SKM-1 treated with dmso at 0.1 percent for 144 hours (cell line): ENCODE data around the gene SLC27A2.

ENCODE experiments used
- DNase-seq: peaks from one replicate; lab custom pipeline; 2025; ENCODE audit not compliant: unreplicated experiment; lab: John Stamatoyannopoulos, UW

Gene SLC27A2

DNA sequence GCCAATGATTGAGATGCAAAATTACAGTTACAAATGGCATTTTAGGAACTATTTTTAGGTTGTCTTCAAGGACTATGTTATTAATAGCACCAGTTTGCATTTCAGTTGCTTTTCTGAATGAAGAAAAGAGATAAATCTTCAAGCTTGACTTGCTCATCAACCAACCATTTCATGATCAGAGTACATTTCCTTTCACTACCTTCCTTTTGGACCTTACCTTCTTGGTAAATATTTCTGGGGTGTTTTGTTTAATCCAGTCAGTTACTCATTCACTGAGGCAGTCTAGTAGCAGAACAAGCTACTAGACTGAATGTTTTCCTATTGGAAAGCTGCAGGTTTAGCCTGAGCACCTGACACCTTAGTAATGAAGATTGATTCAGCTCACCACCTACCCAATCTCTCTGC is 8.2 kb downstream of the SLC27A2 start:
- DNase-seq: no peak

DNA sequence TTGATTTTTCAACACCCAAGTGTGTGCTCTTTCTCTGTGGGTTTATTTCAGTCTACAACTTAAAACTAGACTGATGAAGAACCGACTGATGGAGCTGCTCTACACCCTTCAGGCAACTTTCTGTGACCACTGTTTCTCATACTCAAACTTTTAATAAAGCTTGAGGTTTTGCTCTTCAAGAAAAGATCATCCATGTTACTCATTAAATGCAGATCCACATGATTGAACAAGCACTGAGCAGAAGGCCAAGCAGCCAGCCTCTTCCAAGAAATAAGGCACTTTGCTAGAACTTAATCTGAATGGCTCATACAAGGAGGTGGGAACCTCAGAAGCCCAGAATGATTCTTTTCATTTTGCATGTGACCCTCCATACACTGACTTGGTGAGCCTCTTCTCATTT is 8.7 kb downstream of the SLC27A2 start:
- DNase-seq: no peak

DNA sequence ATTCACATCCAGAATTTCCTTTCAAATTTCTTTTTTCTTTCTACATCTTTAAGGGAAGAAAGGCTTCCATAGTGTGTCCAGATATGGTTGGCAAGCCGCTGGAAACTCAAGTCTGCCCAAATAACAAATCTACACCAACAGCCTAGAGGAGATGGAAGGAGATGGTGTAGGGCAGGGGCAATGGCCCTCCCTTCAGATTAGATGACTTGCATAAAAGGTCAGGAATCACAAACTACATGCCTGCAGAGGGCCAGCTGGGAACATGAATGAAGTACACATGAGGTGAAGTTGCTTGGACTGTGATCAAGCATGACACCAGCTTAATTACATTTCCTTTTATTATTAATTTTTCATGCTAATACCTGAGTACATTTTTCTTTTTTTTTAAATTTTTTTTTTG is 10.2 kb downstream of the SLC27A2 start:
- no peak for DNase-seq

DNA sequence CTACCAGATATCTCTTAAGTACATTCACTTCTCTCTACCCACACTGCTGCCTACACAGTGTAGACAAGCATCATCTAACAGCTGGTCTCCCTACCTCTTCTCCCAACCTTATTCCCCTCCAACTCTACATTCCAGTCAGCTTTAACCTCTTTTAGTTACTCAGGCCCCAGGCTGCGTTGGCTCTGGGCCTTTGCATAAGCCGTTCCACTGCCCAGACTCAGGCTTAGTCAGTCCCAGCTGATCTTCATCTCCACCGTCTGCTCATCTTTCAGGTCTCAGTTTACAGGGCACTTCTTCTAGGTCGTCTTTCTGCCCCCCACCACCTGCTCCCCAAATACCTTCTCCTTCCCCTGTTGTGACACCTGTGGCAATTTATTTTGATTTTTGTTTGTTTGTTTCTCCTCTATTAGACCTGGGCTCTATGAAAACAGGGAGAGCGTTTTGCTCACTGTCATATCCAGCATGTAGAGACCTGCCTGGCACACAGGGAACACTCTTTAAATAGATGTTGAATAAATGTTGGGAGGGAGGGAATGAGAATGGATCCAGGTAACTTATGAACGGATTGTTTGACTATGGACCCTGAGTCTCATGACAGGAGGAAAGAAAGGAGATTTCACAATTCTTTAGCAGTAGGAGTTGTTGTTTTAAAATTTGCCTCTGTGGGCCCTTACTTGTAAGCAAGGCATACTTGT is 11.1 kb downstream of the SLC27A2 start:
- no peak for DNase-seq

DNA sequence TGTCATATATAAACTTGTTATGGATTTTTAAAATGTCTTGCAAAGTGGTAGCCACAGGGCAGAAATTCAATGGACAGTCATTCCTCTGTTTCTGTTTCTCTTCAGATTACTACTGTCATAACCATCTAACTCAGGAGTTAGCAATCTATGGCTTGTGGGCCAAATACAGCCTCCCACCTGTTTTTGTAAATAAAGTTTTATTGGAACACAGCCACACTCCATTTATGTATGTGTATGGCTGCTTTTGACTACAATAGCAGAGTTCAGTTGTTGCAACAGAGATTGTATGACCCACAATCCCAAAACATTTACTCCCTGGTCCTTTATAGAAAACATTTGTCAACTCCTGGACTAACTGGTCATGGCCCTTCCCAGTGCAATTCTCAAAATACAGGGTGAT is 20.0 kb downstream of the SLC27A2 start:
- DNase-seq: no peak

DNA sequence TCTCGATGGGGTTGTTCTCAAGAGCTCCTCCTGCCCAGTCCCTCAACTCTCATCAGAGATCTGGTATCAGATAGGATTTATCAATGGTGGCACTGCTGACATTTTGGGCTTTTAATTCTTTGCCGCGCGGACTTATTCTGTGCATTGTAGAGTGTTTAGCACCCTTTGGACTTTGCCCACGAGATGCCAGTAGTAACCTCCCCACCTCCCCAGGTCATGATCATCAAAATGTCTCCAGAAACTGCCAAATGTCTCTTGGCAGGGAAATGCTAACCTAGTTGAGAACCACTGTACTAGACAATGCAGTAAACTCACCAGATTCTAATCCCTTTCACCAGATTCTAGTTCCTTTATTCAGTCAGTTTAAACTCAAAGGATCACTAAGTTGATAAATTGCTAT is 24.0 kb downstream of the SLC27A2 start:
- no peak for DNase-seq

DNA sequence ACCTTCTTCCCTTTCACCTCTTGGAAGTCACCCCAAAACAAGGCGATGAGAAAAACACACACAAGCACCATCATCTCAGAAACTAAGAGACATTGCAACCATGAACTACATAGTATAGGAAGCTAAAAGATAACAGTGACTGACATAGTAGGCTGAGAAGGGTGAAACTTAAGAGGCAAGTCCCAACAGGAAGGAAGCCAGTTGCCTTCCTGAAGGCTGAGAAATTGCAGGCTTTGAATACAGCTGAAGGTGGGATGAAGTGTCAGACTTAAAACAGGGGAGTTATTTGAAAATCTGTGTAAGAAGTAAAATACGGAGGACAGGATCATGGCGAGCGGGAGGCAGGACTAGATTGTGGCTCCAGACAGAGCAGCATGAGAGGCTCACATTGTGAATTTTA is 27.8 kb downstream of the SLC27A2 start:
- DNase-seq: no peak

DNA sequence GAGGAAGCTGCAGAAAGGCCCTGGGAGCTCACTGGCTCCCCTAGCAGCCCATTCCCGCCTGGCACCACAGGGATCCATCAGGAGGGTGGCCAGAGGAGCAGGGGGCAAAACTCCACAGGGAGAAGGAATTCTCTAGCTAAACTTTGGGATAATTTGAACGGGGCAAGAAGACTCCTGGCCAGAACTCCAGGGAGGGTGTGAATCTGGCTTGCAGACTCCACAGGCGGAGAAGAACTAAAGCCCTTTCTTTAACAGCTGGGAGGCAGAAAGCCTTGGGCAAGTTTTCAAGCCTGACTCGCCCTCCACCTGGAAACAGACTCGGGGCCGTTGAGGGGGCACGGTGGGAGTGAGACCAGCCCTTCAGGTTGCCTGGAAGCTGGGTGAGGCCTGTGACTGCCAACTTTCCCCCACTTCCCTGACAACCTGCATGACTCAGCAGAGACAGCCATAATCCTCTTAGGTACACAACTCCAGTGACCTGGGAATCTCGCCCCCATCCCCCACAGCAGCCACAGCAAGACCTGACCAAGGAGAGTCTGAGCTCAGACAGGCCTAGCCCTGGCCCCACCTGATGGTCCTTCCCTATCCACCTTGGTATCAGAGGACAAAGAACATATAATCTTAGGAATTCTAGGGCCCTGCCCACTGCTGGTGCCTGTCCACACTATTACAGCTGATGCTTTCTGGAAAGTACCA is 28.6 kb downstream of the SLC27A2 start:
- DNase-seq: no peak

DNA sequence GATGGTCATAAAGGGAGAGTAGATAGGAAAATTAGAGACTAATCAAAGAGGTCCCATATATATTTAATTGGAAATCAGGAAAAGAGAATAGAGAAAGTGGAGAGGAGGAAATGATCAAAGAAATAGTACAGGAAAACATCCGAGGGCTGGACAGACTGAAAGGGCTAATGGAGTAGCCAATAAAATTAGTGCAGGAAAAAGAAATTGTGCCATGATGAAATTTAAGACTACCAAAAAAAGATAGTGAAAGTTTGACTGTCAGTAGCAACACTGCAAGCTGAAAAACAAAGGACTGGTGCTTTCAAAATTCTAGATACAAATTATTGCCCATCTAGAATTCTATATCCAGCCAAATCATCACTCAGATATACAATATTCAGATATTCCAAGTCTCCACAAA is 36.3 kb downstream of the SLC27A2 start:
- DNase-seq: no peak

DNA sequence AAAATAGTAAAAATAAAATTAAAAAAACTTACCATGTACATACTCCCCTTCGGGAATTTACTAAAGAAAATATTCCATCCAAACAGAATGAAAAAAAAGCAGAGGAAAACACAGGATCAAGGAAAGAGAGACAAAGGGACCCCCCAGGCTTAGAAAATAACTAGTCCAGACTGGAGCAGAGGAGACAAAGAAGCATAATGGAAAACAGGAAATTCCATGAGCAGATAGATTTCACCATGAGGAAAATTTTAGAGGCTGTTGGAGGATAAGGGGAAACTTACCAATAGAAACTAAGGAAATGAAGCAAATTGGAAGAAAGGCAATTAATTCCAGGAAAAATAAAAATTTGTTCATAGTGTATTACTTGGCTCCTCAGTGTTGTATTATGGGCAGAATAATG is 36.7 kb downstream of the SLC27A2 start:
- DNase-seq: no peak

DNA sequence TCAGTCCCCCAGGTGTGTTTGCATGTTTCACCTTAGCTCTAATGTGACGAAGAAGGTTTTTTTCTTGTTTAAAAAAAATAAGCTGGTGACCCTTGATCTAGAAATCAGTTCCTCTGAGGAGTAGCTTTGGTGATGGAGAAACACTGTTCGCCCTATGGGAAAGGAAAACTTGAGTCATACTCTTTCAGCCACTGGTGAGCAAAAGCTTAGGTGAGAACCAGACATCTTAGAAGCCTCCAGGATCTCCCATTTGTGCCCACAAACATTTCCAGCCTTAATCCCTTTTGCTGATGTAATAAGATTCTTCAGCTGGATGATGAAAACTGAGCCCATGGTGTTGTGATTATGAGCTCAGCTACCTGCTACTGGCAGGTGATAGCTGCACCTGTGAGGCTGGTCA is 37.8 kb downstream of the SLC27A2 start:
- no peak for DNase-seq

DNA sequence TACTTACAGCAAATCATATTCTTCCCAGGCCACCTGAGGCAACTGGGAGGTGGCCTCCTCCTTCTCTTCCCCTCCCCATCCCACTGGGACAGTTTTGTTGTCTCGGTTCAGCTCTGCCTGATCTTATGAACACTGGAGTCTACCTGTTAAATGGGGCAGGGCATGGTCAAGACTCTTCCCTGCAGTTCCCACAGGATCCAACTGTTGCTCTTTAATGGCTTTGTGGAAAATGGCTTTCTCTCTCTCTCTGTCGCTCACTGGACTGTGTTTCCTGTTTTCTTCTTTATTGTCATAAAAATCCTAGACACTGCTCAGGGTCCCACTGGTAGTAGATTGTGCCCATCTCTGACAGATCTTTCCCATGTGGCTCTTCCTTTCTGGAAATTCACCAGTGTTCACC is 40.2 kb downstream of the SLC27A2 start:
- no peak for DNase-seq

DNA sequence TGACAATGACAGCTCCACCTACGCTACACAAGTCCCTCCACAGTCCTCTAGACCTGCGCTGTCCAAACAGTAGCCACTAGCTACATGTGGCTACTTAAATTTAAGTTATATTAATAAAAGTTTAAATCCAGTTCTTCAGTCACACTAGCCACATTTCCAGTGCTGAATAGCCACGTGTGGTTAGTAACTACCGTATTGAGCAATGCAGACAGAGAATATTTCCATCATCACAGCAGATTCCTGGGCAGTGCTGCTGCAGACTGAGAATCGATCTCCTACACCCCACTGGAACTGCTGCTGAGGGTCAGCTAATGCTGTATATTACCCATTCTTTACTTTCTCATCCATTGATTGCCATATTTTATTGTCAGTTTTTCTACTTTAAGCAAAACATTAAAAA is 42.6 kb downstream of the SLC27A2 start:
- no peak for DNase-seq

DNA sequence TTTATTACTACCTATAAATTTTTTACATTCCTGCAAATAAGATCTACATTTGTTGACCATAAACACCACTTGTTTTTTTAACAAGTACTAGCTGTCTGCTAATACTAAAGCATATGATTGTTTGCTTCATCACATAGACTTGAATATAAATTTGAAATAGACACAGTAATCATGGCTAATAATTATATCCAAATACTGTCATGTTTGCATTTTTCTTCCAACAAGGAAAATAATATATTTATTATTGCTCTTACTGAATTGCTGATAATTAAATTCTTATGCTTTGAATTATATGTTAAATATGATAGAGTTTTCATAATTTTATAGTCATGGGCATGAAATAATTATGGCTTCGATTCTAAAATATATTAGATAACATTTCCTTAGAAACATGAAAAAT is 43.1 kb downstream of the SLC27A2 start:
- no peak for DNase-seq

DNA sequence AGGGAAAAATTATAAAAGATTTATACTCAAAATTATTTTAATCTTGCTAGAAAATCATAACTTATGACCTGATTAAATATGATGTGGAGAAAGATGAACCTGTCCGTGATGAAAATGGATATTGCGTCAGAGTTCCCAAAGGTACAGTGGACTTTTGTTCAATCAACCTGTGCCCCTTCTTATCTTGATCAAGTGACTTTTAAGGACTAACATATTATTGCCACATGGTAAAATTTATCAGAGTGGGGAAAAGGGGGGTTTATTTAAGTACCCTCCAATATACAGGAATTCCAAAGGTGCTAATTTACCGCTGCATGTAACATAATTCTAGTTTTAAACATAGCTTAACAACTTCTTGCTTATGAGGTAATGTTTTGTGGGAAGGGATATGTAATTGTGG is 43.9 kb downstream of the SLC27A2 start:
- no peak for DNase-seq

DNA sequence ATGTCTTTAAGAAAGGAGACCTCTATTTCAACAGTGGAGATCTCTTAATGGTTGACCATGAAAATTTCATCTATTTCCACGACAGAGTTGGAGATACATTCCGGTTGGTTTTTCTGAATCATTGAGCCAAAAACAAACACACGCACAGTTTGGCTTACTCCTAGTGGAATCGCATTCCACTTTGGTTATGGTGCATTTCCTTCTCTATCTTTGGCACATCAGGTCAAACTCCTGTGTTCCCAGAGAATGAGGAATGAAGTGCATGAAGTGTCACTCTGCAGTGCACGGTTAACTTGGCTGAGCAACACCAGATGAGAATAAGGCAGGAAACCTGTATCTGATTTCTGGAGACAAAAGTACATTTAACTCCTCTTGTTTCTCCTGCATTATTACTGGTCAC is 45.1 kb downstream of the SLC27A2 start:
- DNase-seq: no peak

DNA sequence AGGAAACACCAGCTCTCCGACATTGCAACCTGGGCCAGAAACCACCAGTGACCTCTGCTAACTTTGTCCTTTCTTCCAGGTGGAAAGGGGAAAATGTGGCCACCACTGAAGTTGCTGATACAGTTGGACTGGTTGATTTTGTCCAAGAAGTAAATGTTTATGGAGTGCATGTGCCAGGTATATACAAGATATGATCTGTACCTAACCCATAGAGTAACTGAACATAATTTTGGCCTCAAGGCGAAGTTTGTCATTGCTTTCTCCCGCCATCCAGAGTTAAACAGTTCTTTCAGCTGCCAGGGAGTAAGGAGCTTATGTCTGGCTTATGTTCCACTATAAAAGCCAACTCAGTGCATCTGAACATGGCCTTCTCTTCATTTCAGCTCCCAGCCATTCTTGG is 46.9 kb downstream of the SLC27A2 start:
- DNase-seq: no peak

DNA sequence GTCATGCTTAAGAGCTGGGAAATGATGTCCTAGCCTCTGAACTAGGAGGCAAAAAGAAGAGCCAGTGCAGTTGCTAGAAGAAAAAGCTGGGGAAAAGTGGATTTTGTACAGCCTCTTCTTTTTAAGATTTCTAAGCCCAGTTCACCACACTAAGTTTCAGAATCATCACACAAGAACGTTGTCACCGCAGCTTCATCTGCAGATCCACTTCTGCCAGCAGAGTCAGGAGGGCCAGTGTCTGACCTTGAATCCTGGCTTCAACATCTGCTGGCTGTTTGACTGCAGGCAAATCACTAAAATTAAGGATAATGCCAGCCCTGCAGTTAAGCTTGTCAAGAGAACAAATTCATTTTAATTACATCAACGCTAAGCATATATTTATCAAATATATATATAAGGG is 47.3 kb downstream of the SLC27A2 start:
- DNase-seq: no peak

DNA sequence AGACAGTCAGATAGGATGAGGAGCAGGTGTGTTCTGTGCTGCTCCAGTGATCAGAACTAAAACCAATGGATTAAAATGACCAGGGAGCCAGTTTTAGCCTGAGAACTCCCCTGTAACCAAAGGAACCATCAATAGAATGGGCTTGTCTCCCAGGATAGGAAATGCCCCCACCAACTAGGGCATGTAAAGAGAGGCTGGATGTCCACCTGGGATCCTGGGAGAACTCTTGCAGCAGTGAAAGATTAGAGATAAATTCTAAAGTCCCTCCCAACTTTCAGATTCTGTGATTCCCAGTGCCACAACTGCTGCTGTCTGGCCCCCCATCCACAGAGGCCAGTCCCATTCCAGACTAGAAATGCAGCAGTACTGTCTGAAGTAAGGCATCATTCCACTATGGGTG is 49.8 kb downstream of the SLC27A2 start:
- no peak for DNase-seq

DNA sequence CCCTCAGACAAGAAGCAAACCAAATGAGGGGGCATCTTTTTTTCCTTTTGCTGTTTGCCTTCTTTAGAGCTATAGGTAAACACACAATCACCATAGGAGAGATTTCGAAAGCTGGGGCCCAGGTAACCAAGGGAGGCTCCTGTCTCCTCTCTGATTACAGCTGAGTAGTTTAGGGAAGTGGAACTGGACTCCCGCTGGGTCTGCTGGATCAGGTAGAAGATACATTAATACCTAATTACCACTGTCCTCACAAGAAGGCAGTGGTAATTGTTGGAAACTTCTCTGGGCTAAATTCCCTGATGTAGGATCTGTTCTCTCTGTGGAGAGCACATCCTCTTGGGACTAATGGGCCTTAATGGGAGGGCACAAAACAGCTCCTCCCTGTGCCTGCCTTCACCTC is 50.8 kb downstream of the SLC27A2 start:
- DNase-seq: no peak

DNA sequence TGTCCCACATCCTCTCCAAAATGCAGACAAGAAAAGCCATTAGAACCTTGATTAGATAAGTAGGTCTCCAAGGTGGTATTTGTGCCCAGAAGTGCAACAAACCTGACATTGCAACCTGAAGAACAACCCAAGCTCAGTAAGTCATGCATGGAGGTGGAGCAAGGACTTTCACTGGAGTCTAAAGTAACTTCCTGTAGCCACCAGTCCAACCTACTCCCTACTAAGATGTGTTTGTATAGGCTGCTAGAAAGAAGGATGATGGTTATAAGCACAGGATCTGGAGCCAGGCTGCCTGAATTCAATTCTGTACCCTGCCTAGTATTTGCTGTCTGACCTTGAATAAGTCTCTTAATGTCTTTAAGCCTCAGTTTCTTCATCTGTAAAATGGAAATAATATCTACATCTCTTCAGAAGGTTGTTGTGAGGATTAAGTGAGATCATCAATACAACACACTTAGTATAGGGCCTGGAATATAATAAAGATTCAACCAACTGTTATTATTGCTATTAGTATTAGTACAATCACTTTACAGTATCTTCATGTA is 51.3 kb downstream of the SLC27A2 start:
- DNase-seq: no peak

DNA sequence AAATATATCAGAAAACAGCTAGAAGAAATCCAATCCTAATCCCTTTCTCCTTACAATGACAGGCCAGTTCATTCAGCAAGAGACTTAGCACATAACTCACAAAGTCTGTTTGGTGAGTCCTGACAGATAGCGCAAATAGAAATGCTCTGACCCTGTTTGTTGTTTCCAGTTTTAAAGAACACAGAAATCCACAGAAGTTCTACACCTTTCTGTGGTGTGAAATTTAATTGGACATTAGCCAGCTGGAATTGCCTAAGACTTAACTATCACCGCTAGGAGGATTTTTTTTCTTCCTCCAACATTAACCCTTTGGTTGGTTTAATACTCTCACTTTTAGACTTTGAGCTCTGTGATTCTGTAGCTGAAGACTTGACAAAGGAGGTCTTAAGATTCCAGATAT is 52.8 kb downstream of the SLC27A2 start:
- DNase-seq: no peak

DNA sequence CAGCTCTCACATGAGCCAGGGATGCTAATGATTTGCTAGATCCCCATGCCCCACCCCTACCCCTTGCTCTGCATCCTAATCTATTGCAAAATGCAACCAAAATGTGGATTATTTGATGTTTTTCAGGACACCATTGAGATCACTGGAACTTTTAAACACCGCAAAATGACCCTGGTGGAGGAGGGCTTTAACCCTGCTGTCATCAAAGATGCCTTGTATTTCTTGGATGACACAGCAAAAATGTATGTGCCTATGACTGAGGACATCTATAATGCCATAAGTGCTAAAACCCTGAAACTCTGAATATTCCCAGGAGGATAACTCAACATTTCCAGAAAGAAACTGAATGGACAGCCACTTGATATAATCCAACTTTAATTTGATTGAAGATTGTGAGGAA is 53.8 kb downstream of the SLC27A2 start:
- no peak for DNase-seq
